C4-2B (cell line): ENCODE results near the gene CTDSPL.

Source experiments
- ZFX ChIP-seq: fragments of 450-650 bp; IDR thresholded peaks from 2 replicates; pipeline ENCODE4 v1.6.1; 2017
- TF ChIP-seq, protein P1 (sequence below): fragments of 450-650 bp; conservative IDR thresholded peaks from 2 replicates; pipeline ENCODE4 v1.5.1; 2017; ENCODE audit warnings: mild to moderate bottlenecking

DNA sequence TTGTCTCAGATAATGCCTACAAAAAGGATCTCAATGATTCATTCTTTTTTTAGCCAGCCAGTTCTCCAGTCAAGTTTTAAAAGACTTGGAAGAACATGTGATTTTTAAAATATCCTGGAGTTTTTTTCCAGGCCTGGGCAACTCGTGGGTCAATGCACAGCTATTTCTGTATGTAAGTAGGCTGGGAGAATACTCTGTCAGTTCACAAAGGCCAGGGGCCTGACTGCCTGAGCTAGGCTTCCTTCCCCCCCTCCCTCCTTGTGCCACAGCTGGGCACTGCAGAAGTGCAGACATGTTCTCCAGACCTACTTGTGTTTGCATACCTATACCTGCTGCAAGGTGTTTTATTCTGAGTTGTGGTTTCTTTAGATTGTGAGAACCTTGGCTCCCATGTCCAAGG, 43.7 kb downstream of the CTDSPL start:
- TF ChIP-seq, protein P1, sequence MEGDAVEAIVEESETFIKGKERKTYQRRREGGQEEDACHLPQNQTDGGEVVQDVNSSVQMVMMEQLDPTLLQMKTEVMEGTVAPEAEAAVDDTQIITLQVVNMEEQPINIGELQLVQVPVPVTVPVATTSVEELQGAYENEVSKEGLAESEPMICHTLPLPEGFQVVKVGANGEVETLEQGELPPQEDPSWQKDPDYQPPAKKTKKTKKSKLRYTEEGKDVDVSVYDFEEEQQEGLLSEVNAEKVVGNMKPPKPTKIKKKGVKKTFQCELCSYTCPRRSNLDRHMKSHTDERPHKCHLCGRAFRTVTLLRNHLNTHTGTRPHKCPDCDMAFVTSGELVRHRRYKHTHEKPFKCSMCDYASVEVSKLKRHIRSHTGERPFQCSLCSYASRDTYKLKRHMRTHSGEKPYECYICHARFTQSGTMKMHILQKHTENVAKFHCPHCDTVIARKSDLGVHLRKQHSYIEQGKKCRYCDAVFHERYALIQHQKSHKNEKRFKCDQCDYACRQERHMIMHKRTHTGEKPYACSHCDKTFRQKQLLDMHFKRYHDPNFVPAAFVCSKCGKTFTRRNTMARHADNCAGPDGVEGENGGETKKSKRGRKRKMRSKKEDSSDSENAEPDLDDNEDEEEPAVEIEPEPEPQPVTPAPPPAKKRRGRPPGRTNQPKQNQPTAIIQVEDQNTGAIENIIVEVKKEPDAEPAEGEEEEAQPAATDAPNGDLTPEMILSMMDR, result no peak
- no peak for TF ChIP-seq ZFX
